ENCODE results near the gene MTCL1. TPM values are rescaled to one million over a fixed set of nuclear protein-coding genes. Genes with fewer than 3 reads are reported as not detected.

The MTCL1 gene
- total RNA-seq, 2 donors from 2014 or later: 15.3 to 27.7 TPM

DNA sequence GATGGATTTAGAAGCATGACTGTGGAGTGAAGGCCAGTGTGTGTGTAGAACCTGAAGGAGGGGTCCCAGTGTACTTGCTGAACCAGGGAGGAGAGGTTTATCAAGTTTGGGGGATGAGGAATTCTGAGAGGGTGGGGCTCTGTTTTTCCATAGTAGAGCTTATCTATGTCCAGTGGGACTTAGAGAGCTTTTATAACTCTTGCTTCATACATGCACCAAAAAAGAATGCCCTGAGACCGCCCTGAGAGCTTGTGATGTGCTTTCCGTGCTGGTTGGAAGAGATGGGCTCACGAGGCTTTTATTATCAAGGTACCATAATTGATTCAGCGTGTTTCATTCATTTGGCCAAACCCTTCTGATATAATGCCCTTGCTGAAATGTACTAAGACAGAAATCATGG is 100.2 kb downstream of the MTCL1 start:
- Histone ChIP-seq H3K27me3 (no peaks in the 10 kb centered on the region), H3K27ac (no peak overlapping the region), H3K36me3 (replicated peaks in 1 of 2; ENCODE audit: insufficient read depth in 1 of 2, low read depth in 2 of 2) (no peaks in the 10 kb centered on the region), H3K4me3 (no peak overlapping the region), H3K4me1 (peaks cover 47% of the 10 kb centered on the region), H3K9me3 (no peaks in the 10 kb centered on the region)
- ATAC-seq (no peak), DNase-seq (no peak)
- no peak for TF ChIP-seq CTCF (IDR thresholded peaks at IDR 0.05)
- TF ChIP-seq POLR2A (IDR thresholded peaks at IDR 0.05): no peak
- WGBS, 2 donors: 88 to 96% methylated on average over 4 of the region's 4 CpGs
- intact Hi-C loops (cut with DNase I): no loop called here

- Histone ChIP-seq H3K36me3 (replicated peaks in 1 of 2; ENCODE audit: insufficient read depth in 1 of 2, low read depth in 2 of 2) (no peaks in the 10 kb centered on the region), H3K27me3 (no peaks in the 10 kb centered on the region), H3K4me1 (peaks cover 40% of the 10 kb centered on the region), H3K4me3 (no peak overlapping the region), H3K9me3 (no peaks in the 10 kb centered on the region), H3K27ac (peak overlapping the region; percentile 20 to 60 (median 34))
- ATAC-seq: peak; percentile 15
- intact Hi-C loops (cut with DNase I): no loop called here
- DNase-seq: peak in 3 of 4 donors; percentile 22 to 73 (median 61)
- 34 to 37% methylated on average over 6 of the region's 6 CpGs for WGBS, 2 donors
- TF ChIP-seq POLR2A (IDR thresholded peaks at IDR 0.05) (no peak), CTCF (IDR thresholded peaks at IDR 0.05) (no peak)
Observed at GRCh38 chr18:8806100-8806797, 100.9 kb downstream of the MTCL1 start.

DNA sequence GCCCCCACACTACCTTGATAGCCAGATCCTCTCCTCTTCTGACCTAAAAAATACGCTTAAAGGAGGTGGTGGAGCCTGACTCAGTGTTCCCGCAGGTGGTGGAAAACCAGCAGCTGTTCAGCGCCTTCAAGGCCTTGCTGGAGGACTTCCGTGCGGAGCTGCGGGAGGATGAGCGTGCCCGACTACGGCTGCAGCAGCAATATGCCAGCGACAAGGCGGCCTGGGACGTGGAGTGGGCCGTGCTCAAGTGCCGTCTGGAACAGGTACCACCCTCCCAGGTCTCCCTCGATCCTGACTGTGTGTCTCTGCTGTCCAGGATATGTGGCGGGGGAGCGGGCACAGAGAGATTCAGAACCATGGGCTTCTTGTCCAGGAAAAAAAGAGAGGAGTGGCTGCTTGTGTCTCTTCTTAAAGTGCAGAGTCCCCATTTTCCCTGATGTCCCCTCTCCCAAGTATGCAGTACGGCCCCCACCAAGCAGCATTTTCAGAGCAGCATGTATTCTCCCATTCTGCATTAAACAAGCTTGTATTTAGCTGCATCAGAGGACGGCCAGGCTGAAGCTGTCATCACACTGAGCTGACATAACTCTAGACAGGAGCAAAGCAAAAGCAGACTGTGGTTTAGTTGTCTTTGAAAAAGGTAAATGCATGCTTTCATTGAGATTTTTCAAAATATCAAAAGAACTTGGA is 101.6 kb downstream of the MTCL1 start:
- intact Hi-C loops (cut with DNase I): no loop called here
- no peaks in the 10 kb centered on the region for H3K9me3 ChIP-seq
- ATAC-seq: no peak
- no peak overlapping the region for H3K4me3 ChIP-seq
- peak overlapping the region in 3 of 4 donors; percentile 20 to 60 (median 28) for H3K27ac ChIP-seq
- WGBS, 2 donors: 87% methylated on average over 19 of the region's 19 CpGs
- no peaks in the 10 kb centered on the region for H3K36me3 ChIP-seq (replicated peaks in 1 of 2; ENCODE audit: insufficient read depth in 1 of 2, low read depth in 2 of 2)
- DNase-seq: peak in 2 of 4 donors; percentile 34 to 63
- H3K4me1 ChIP-seq: peaks cover 33% of the 10 kb centered on the region
- no peaks in the 10 kb centered on the region for H3K27me3 ChIP-seq
- TF ChIP-seq POLR2A (IDR thresholded peaks at IDR 0.05): no peak
- no peak for TF ChIP-seq CTCF (IDR thresholded peaks at IDR 0.05)

DNA sequence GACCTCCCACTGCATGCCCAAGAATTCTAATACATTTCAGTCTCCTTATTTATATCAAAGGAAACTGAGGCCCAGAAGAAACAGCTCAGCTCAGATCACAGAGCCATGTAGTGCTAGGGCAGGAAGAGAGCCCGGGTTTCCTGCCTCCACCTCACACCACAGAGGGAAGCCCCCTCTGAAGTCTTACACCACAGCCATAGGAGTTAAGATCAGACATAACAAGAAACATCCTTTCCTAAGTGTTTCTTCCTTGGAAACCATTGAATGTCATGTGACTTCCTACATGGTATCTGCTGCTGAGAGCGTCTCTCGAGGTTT is 102.1 kb downstream of the MTCL1 start:
- no peak for ATAC-seq
- H3K36me3 ChIP-seq (replicated peaks in 1 of 2; ENCODE audit: insufficient read depth in 1 of 2, low read depth in 2 of 2): no peaks in the 10 kb centered on the region

More for the DNA sequence above, 102.1 kb downstream of the MTCL1 start:
- Histone ChIP-seq H3K27ac (no peak overlapping the region), H3K4me1 (peaks cover 28% of the 10 kb centered on the region), H3K9me3 (no peaks in the 10 kb centered on the region), H3K4me3 (no peak overlapping the region), H3K27me3 (no peaks in the 10 kb centered on the region)
- intact Hi-C loops (cut with DNase I): no loop called here
- 71 to 86% methylated on average over 3 of the region's 3 CpGs for WGBS, 2 donors
- TF ChIP-seq POLR2A (IDR thresholded peaks at IDR 0.05): no peak
- no peak for TF ChIP-seq CTCF (IDR thresholded peaks at IDR 0.05)
- no peak for DNase-seq
